ENCODE measurements around the gene CAPN15.
A peak's percentile ranks its signal among the peaks of the same experiment; 100 is the strongest.

CAPN15 gene

DNA sequence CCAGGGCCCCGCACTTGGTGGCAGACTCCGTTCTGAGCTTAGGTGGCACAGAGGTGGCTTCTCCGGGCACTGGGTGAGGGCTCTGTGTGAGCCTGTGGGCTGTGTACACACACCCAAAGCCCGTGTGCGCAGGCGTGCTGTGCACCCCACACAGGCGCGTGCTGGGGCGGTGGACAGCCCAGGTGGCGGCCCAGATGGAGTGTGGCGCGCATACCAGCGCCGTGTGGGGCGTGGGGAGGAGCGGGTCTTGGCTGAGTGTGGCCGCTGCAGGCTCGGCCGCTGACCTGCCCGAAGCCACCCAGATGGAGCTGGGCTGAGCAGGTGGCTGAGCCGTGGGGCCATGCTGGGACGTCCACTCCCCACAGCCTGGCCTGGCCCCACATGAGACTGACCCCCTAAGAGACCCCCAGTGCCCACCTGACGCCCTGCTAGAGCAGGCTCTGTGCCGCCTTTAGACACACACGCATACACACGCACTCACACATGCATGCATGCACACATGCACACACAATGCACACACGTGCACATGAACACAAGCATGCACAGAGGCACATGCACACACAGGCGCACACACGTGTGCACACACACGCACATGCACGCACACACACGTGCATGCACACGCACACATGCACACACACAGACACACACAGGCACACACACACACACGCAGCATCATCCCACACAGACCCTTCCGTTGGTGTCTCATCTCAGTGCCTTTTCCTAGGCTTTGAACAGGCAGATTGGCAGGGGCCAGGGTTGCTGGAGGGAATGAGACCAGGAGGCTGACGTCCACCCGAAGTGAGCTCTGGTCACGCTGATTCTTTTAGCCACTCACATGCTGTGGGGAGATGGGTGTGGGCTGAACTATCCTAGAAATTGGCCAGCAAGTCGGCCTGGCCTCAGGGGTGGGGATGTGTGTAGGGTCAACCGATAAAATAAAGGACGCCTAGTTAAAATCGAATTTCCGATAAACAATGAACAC lies 34.7 kb downstream of the CAPN15 start:
- no peak for DNase-seq (ENCODE audit: low spot score)

DNA sequence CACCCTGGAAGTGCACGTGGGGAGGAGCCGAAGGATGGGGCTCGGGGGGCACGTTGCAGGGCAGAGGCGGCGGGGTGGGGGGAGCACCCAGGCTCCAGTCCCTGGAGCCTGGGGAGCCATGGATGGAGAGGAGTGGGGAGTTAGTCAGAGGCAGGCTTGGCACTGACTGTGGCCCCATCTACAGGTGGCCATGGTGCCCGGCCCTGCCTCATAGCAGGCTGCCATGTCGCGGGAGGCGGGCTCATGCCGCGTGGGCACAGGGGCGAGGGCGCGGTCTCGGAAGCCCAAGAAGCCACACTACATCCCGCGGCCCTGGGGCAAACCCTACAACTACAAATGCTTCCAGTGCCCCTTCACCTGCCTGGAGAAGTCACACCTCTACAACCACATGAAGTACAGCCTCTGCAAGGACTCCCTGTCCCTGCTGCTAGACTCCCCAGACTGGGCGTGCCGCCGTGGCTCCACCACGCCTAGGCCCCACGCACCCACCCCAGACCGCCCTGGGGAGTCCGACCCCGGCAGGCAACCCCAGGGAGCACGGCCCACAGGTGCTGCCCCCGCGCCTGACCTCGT lies 35.6 kb downstream of the CAPN15 start:
- DNase-seq (ENCODE audit: low spot score), result no peak

DNA sequence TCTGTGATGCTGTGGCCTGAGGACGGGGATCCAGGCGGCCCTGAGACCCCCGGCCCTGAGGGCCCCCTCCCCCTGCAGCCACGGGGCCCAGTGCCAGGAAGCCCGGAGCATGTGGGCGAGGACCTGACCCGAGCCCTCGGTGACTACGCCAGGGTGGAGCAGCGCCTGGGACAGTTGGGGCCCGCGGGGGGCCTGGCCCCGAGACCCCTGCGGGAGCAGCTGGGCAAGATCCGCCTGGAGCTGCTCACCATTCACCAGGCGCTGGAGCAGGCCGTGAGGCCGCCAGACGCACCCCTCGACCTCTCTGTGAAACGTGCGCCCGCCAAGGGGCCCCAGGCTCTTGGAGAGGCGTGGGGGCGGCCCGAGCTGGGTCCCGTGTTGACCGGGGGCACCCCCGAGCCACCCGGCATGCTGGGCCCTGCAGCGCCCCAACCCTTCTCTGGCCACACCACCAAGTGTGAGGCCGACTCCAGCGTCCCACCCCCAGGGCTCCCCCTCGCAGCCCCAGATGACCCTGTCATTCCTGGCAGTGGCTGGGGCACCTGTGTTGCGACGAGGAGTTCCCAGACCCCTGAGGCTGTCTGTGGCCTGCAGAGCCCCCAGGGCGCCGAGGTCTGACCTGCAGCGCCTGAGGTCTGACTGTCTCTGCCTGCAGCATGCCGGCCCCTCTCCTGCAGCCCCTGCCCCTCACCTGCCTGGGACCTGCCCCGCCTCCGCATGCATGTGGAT lies 37.3 kb downstream of the CAPN15 start:
- DNase-seq (ENCODE audit: low spot score), result no peak

DNA sequence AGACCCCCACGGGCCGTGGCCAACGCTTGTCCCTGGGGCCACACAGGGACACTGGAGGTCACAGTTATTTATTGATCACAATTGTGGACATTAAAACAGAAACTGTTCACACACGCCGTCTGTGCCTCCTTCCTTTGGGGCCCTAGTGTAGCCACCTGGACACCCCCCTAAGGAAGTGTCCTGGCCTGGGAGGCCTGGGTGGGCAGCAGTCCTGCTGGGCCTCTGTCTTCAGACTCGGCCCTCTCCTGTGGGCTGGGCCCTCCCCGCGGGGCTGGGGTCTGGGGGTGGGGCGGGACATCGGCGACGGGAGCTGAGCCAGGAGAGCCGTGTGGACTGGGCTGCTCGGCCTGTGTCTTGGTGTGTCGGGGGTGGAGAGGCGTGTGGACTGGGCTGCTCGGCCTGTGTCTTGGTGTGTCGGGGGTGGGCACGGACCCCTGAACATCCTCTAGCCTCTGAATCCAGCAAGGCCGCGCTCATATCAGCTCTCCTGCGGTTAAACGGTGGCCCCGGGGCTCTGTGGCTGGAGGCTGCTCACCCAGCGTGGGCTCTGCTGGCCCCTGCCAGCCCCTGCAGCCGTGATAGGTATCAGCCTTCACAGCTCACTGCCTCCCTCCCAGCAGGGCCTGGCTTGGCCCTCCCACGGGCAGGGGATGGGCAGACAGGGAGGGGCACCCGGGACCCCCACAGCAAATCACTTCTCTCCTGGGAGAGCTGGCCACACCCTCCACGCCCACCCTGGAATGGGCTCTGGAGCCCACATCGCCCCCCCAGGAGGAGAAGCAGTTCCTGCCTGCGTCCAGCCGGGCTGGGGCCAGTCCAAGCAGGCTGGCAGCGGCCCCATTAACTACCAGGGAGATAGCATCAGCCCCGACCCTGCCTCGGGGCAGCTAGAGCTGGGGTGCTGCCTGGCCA lies 38.2 kb downstream of the CAPN15 start:
- DNase-seq (ENCODE audit: low spot score), result no peak

- no peak for DNase-seq (ENCODE audit: low spot score)
Observed at GRCh38 chr16:566475-567372, 39.2 kb downstream of the CAPN15 start, which contains the start of gene NHLRC4. Gene NHLRC4, plus strand, starts transcription at chr16:567005. Its CDS starts 1,043 bp downstream, at chr16:568048.

DNA sequence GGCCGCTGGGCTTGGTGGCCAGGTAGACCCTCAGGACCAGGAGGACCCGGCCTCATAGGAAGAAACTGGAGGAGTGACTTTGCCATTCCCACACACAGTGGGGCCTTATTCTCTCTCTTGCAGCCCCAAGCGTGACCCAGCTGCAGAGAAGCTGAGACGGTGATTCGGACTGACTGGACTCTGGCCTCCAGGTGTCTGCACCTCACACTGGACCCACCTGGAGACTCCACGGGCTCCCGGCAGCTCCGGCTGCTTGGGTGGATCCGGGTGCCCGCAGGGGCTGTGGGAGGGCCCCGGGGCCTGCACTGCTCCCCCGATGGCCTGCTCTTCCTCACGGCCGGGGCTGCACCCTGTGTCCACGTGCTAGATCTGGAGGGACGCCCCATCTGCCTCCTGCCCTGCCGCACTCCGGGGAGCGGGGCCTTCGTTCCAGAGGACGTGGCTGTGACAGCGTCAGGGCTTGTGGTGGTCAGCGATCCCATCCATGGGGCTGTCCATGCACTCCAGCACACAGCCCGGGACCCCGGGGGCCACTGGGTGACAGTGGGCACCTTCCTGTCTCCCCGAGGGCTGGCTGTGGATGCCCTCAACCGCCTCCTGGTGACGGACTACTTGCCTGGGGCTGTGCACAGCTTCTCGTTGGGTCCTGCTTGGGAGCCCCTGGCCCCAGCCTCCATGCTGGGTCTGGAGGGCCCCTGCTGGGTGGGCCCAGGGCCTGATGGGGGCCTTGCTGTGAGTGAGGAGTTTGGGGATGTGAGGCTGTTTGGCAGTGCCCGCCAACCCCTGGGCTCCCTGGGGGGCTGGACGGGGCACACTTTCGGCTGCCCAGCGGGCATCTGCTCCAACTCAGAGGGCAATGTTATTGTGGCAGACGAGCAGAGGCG lies 40.1 kb downstream of the CAPN15 start:
- DNase-seq (ENCODE audit: low spot score), result no peak

DNA sequence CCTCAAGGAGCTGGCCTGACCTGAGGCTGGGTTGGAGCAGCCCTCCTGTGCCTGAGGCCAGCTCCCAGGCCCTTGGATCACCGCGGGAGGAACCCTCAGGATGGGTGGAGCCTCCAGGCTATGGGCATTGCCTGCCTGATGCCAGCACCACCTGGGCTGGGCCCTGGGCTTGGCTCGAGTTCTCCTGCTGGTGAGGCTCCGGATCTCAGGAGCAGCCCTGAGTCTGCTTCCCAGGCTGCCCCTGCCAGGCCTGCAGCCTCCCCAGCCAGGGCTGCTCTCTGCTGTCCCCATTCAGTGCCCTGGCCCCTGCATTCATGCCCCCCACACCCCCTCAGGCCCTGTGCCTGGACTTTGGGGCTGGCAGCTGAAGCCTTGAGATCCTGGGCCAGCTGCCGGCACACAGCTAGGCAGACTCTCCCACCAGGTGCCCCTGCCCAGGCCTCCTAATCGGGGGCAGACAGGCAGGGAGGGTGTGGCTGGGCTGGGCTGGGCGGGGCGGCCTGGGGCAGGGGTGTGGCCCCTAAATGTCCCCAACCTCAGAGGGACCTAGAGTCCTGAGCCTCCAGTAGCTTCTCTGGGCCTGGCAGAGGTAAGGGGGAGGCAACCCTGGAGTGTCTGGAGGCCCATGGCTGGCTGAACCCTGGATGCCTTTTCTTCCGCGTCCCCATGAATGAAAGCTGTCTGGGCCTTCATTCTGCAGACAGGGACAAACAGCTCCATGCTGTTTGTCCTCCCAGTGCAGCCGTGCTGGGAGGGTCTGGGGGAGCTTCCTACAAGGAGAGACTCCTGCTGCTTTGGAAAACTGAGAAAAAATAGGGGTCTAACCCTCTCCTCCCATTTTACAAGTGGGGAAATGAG lies 41.1 kb downstream of the CAPN15 start:
- DNase-seq (ENCODE audit: low spot score), result no peak

- DNase-seq (ENCODE audit: low spot score), result peak; percentile 60
Observed at GRCh38 chr16:569445-570254, 42.1 kb downstream of the CAPN15 start, which contains the start of gene PIGQ. Gene PIGQ, plus strand, starts transcription at chr16:569968. Its CDS starts 4,107 bp downstream, at chr16:574075.

DNA sequence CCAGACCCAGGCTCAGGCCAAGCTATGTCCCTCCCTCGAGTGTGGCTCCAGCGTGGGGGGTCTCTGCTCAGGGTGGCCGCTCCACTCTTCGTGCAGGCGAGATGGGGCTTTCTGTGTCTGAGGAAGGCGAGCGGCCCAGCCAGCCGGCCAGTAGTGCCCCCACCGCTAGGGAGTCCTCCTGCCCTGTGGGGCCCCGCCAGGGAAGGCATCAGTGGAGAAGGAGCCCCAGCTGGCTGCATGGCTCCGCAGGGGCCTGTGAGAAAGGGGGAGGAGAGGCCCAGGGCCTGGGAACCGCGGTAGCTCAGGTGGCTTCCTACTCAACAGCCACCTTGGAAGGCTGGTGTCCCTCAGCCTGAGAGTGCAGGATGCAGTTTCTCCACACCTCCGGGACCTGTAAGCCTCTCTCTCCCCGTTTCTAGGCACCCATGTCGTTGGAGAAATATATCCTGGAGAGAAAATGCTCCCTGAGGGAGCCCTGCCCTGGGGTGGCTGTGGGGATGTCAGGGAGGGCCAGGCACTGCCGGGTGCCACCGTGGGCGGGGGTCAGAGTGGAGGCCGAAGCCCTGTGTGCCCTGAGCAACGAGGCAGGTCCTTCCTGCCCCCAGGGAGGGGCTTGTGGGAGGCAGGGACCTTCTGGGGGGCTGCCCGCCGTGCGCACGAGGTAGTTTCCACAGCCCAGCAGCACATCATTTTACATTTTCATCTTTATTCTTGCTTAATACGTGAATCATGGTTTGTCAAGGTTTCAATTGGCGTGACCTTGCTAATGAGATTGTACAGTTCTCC lies 45.5 kb downstream of the CAPN15 start:
- DNase-seq (ENCODE audit: low spot score), result no peak

- no peak for DNase-seq (ENCODE audit: low spot score)
Observed at GRCh38 chr16:574021-574760, 46.7 kb downstream of the CAPN15 start.

DNA sequence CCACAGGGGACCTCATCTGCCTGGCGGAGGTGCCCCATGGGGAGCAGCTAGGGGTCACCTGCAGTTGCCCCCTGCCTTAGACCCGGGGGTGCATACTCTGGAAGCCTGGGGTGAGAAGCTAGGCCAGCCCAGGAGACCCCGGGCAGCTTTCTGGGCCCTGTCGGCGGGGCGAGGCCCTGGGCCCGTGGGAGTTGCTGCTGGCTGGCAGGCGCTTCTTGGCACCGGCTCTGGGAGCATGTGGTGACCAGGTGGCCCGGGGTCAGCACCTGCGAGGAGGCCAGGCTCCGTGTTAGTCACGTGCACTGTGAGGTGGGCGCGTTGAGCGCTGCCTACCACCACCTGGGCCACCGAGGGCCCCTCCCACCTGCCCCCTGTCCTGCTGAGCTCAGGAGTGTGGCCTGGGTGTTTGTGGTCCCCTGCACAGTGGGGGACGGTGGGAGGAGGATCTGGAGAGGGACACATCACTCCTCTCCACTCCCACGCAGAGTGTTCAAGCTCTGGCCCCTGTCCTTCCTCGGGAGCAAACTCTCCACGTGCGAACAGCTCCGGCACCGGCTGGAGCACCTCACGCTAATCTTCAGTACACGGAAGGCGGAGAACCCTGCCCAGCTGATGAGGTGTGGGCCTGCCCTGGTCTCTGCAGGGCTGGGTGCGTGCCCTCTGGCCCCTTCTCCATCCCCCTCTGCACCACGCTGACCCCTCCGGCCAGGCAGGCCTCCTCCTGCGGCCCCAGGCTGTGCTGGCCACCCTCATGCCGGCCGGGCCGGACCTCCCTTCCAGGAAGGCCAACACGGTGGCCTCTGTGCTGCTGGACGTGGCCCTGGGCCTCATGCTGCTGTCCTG lies 48.1 kb downstream of the CAPN15 start:
- no peak for DNase-seq (ENCODE audit: low spot score)

DNA sequence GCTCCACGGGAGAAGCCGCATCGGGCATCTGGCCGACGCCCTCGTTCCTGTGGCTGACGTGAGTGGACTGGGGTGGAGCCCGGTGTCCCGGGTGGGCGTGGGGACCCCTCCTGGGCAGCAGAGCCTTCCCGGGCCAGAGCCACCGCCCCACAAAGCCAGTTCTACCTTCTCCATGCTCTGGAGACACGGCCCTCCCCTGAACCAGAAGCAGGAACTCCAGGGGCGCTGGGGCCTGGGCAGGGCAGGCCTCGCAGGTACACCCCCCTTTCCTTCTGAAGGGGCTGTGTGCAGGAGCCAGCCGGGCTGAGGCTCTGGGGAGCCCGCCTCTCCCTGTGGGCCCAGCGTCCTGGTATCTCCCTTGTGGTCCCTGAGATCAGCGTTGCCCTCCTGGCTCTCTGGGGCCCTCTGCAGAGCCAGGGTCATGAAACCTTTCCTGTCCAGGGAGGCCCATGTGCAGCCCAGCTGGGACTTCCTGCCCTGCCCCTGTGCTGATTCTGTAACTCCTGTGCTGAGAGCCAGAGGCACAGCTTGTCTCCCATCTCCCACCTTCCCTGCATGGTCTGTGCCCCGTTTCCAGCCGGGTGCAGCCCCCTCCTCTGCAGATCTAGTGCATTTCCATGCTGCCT lies 48.8 kb downstream of the CAPN15 start:
- DNase-seq (ENCODE audit: low spot score), result no peak

DNA sequence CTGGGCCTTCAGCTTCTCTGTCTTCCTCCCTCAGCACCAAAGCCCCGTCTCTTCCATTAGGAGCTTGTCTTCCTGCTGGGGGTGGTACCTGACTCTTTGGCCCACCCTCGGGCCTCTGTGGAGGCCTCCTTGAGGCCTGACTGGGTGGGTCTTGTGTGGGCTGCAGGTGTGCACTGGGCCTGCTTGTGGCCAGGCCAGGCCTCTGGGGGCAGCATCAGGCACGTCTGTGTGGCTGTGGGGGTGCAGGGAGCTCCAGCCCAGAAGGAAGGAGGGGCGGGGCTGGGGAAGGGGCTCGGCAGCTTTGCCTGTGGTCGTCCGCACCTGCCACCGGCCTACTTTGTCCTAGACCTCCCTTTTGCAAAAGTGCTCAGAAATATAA lies 49.3 kb downstream of the CAPN15 start:
- DNase-seq (ENCODE audit: low spot score), result no peak

DNA sequence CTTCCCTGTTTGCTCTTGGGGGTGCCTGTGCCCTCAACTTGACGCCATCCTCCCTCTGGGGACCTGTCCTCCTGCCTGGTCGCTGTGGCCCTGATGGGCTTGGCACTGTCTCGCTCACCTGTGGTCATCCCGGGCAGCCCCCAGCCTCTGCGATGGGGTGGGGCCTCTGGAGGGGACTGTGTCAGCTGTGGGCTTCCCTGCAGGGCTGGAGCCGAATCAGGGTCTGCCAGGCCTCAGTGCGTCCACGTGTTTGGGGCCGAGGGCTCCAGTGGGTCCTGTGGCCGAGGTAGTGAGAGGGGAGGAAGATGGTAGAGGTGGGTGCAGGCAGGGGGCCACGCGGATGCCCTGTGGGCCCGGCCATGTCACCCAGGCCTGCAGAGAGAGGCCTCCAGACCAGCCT lies 50.3 kb downstream of the CAPN15 start:
- DNase-seq (ENCODE audit: low spot score), result no peak

Data from LoVo (cell line).